ENCODE results near the gene NASP.

The NASP gene

GRCh38 chr1:45621895-45622523 lies 38.2 kb downstream of the NASP start:
- H3K9ac ChIP-seq (ENCODE audit: low read length), result no peak overlapping the region
- H3K36me3 ChIP-seq (ENCODE audit: control insufficient read depth, insufficient read depth, low read length), result peaks cover 64% of the 10 kb centered on the region
- H3K9me3 ChIP-seq (ENCODE audit: control insufficient read depth, insufficient read depth, low read depth, low read length), result no peaks in the 10 kb centered on the region
- no peaks in the 10 kb centered on the region for H3K27me3 ChIP-seq (ENCODE audit: control insufficient read depth, insufficient read depth, low read length)
- H3K4me3 ChIP-seq (ENCODE audit: low read depth, low read length), result no peak overlapping the region
- no peak overlapping the region for H3K27ac ChIP-seq (ENCODE audit: low read depth, low read length)
- H3K4me1 ChIP-seq (ENCODE audit: control insufficient read depth, insufficient read depth, low read length), result no peaks in the 10 kb centered on the region

- no peak overlapping the region for H3K9ac ChIP-seq (ENCODE audit: low read length)
- no peaks in the 10 kb centered on the region for H3K4me1 ChIP-seq (ENCODE audit: control insufficient read depth, insufficient read depth, low read length)
- H3K36me3 ChIP-seq (ENCODE audit: control insufficient read depth, insufficient read depth, low read length), result peaks cover 62% of the 10 kb centered on the region
- no peaks in the 10 kb centered on the region for H3K9me3 ChIP-seq (ENCODE audit: control insufficient read depth, insufficient read depth, low read depth, low read length)
- no peak overlapping the region for H3K27ac ChIP-seq (ENCODE audit: low read depth, low read length)
- no peaks in the 10 kb centered on the region for H3K27me3 ChIP-seq (ENCODE audit: control insufficient read depth, insufficient read depth, low read length)
- H3K4me3 ChIP-seq (ENCODE audit: low read depth, low read length), result no peak overlapping the region
Measured at GRCh38 chr1:45622524-45623394, 38.9 kb downstream of the NASP start.

- Histone ChIP-seq H3K27ac (ENCODE audit: low read depth, low read length) (no peak within 1 kb of the TSS), H3K4me3 (ENCODE audit: low read depth, low read length) (no peak within 1 kb of the TSS), H3K36me3 (ENCODE audit: control insufficient read depth, insufficient read depth, low read length) (peaks cover 64% of the 10 kb centered on the region), H3K9me3 (ENCODE audit: control insufficient read depth, insufficient read depth, low read depth, low read length) (no peaks in the 10 kb centered on the region), H3K4me1 (ENCODE audit: control insufficient read depth, insufficient read depth, low read length) (no peaks in the 10 kb centered on the region), H3K9ac (ENCODE audit: low read length) (no peak within 1 kb of the TSS), H3K27me3 (ENCODE audit: control insufficient read depth, insufficient read depth, low read length) (no peaks in the 10 kb centered on the region)
Measured at GRCh38 chr1:45623972-45624371, 40.1 kb downstream of the NASP start, which contains the start of gene CCDC17. Gene CCDC17, minus strand, starts transcription at chr1:45624054. Its CDS starts 145 bp downstream, at chr1:45623909.

- no peak overlapping the region for H3K9ac ChIP-seq (ENCODE audit: low read length)
- no peaks in the 10 kb centered on the region for H3K4me1 ChIP-seq (ENCODE audit: control insufficient read depth, insufficient read depth, low read length)
- H3K27ac ChIP-seq (ENCODE audit: low read depth, low read length), result no peak overlapping the region
- H3K27me3 ChIP-seq (ENCODE audit: control insufficient read depth, insufficient read depth, low read length), result no peaks in the 10 kb centered on the region
- H3K36me3 ChIP-seq (ENCODE audit: control insufficient read depth, insufficient read depth, low read length), result peaks cover 83% of the 10 kb centered on the region
- no peaks in the 10 kb centered on the region for H3K9me3 ChIP-seq (ENCODE audit: control insufficient read depth, insufficient read depth, low read depth, low read length)
- no peak overlapping the region for H3K4me3 ChIP-seq (ENCODE audit: low read depth, low read length)
Measured at GRCh38 chr1:45629035-45629434, 45.2 kb downstream of the NASP start.

GRCh38 chr1:45630429-45630828 lies 46.6 kb downstream of the NASP start:
- no peaks in the 10 kb centered on the region for H3K4me1 ChIP-seq (ENCODE audit: control insufficient read depth, insufficient read depth, low read length)
- H3K27ac ChIP-seq (ENCODE audit: low read depth, low read length), result no peak overlapping the region
- H3K4me3 ChIP-seq (ENCODE audit: low read depth, low read length), result no peak overlapping the region
- no peaks in the 10 kb centered on the region for H3K9me3 ChIP-seq (ENCODE audit: control insufficient read depth, insufficient read depth, low read depth, low read length)
- H3K36me3 ChIP-seq (ENCODE audit: control insufficient read depth, insufficient read depth, low read length), result peaks cover 93% of the 10 kb centered on the region
- H3K27me3 ChIP-seq (ENCODE audit: control insufficient read depth, insufficient read depth, low read length), result no peaks in the 10 kb centered on the region
- H3K9ac ChIP-seq (ENCODE audit: low read length), result no peak overlapping the region

GRCh38 chr1:45635211-45635610 lies 51.4 kb downstream of the NASP start:
- no peaks in the 10 kb centered on the region for H3K9me3 ChIP-seq (ENCODE audit: control insufficient read depth, insufficient read depth, low read depth, low read length)
- no peak overlapping the region for H3K27ac ChIP-seq (ENCODE audit: low read depth, low read length)
- H3K27me3 ChIP-seq (ENCODE audit: control insufficient read depth, insufficient read depth, low read length), result no peaks in the 10 kb centered on the region
- H3K4me3 ChIP-seq (ENCODE audit: low read depth, low read length), result no peak overlapping the region
- H3K4me1 ChIP-seq (ENCODE audit: control insufficient read depth, insufficient read depth, low read length), result no peaks in the 10 kb centered on the region
- H3K36me3 ChIP-seq (ENCODE audit: control insufficient read depth, insufficient read depth, low read length), result peaks cover 98% of the 10 kb centered on the region
- H3K9ac ChIP-seq (ENCODE audit: low read length), result no peak overlapping the region

- no peaks in the 10 kb centered on the region for H3K9me3 ChIP-seq (ENCODE audit: control insufficient read depth, insufficient read depth, low read depth, low read length)
- no peaks in the 10 kb centered on the region for H3K4me1 ChIP-seq (ENCODE audit: control insufficient read depth, insufficient read depth, low read length)
- no peaks in the 10 kb centered on the region for H3K27me3 ChIP-seq (ENCODE audit: control insufficient read depth, insufficient read depth, low read length)
- no peak overlapping the region for H3K27ac ChIP-seq (ENCODE audit: low read depth, low read length)
- H3K9ac ChIP-seq (ENCODE audit: low read length), result no peak overlapping the region
- no peak overlapping the region for H3K4me3 ChIP-seq (ENCODE audit: low read depth, low read length)
- H3K36me3 ChIP-seq (ENCODE audit: control insufficient read depth, insufficient read depth, low read length), result peaks cover 97% of the 10 kb centered on the region
Measured at GRCh38 chr1:45640293-45640692, 56.5 kb downstream of the NASP start.

- Histone ChIP-seq H3K9ac (ENCODE audit: low read length) (no peak overlapping the region), H3K4me3 (ENCODE audit: low read depth, low read length) (no peak overlapping the region), H3K27me3 (ENCODE audit: control insufficient read depth, insufficient read depth, low read length) (no peaks in the 10 kb centered on the region), H3K4me1 (ENCODE audit: control insufficient read depth, insufficient read depth, low read length) (no peaks in the 10 kb centered on the region), H3K27ac (ENCODE audit: low read depth, low read length) (no peak overlapping the region), H3K36me3 (ENCODE audit: control insufficient read depth, insufficient read depth, low read length) (peaks cover 88% of the 10 kb centered on the region), H3K9me3 (ENCODE audit: control insufficient read depth, insufficient read depth, low read depth, low read length) (no peaks in the 10 kb centered on the region)
Measured at GRCh38 chr1:45643321-45643720, 59.5 kb downstream of the NASP start.

- Histone ChIP-seq H3K4me3 (ENCODE audit: low read depth, low read length) (no peak overlapping the region), H3K9me3 (ENCODE audit: control insufficient read depth, insufficient read depth, low read depth, low read length) (no peaks in the 10 kb centered on the region), H3K36me3 (ENCODE audit: control insufficient read depth, insufficient read depth, low read length) (peaks cover 87% of the 10 kb centered on the region), H3K27ac (ENCODE audit: low read depth, low read length) (no peak overlapping the region), H3K4me1 (ENCODE audit: control insufficient read depth, insufficient read depth, low read length) (no peaks in the 10 kb centered on the region), H3K9ac (ENCODE audit: low read length) (no peak overlapping the region), H3K27me3 (ENCODE audit: control insufficient read depth, insufficient read depth, low read length) (no peaks in the 10 kb centered on the region)
Measured at GRCh38 chr1:45643978-45644377, 60.1 kb downstream of the NASP start.

GRCh38 chr1:45644661-45645060 lies 60.8 kb downstream of the NASP start:
- Histone ChIP-seq H3K36me3 (ENCODE audit: control insufficient read depth, insufficient read depth, low read length) (peaks cover 89% of the 10 kb centered on the region), H3K4me1 (ENCODE audit: control insufficient read depth, insufficient read depth, low read length) (no peaks in the 10 kb centered on the region), H3K27ac (ENCODE audit: low read depth, low read length) (no peak overlapping the region), H3K4me3 (ENCODE audit: low read depth, low read length) (no peak overlapping the region), H3K27me3 (ENCODE audit: control insufficient read depth, insufficient read depth, low read length) (no peaks in the 10 kb centered on the region), H3K9me3 (ENCODE audit: control insufficient read depth, insufficient read depth, low read depth, low read length) (no peaks in the 10 kb centered on the region), H3K9ac (ENCODE audit: low read length) (no peak overlapping the region)

- Histone ChIP-seq H3K9ac (ENCODE audit: low read length) (no peak overlapping the region), H3K27ac (ENCODE audit: low read depth, low read length) (no peak overlapping the region), H3K4me3 (ENCODE audit: low read depth, low read length) (no peak overlapping the region), H3K9me3 (ENCODE audit: control insufficient read depth, insufficient read depth, low read depth, low read length) (no peaks in the 10 kb centered on the region), H3K4me1 (ENCODE audit: control insufficient read depth, insufficient read depth, low read length) (no peaks in the 10 kb centered on the region), H3K27me3 (ENCODE audit: control insufficient read depth, insufficient read depth, low read length) (no peaks in the 10 kb centered on the region), H3K36me3 (ENCODE audit: control insufficient read depth, insufficient read depth, low read length) (peaks cover 89% of the 10 kb centered on the region)
Measured at GRCh38 chr1:45647248-45648021, 63.6 kb downstream of the NASP start.

Measured in HUES6 (cell line).